Activated CD4-positive, alpha-beta memory T cell treated with anti-CD3 and anti-CD28 coated beads, Interleukin-2, amount 10 ng/mL, durations not matched to agents 7 days and 5 days (primary cell): ENCODE data around the gene G6PC2. TPM values are rescaled to one million over a fixed set of nuclear protein-coding genes. Genes with fewer than 3 reads are reported as not detected.
"Not testable (repeated sequence)": the region's sequence is repeated elsewhere in the genome, so short reads cannot be mapped to it uniquely, and the experiment has no call there.

Experiments
- CTCF ChIA-PET: fragments of 350-600 bp; sonication (Branson Sonifier 250); formaldehyde crosslinking; loops from one replicate; lab custom pipeline; 2021; ENCODE audit warnings: antibody characterized with exemption, inconsistent platforms; lab: Charles Lee
- POLR2A ChIA-PET: fragments of 350-600 bp; sonication (Branson Sonifier 250); formaldehyde crosslinking; loops from one replicate; lab custom pipeline; 2021; ENCODE audit warnings: antibody characterized with exemption; lab: Charles Lee
- DNase-seq: peaks from one replicate; pipeline ENCODE4 v3.0.0-alpha.2; 2020
- H3K27ac Mint-ChIP-seq: one replicate; pipeline ENCODE4 v1.8.0; 2021; ENCODE audit warnings: mild to moderate bottlenecking, mixed read lengths
- H3K27me3 Mint-ChIP-seq: one replicate; pipeline ENCODE4 v1.8.0; 2021; ENCODE audit warnings: mixed read lengths
- H3K36me3 Mint-ChIP-seq: one replicate; pipeline ENCODE4 v1.8.0; 2021; ENCODE audit warnings: low read depth, mixed read lengths
- H3K4me1 Mint-ChIP-seq: one replicate; pipeline ENCODE4 v1.8.0; 2021; ENCODE audit warnings: mixed read lengths
- H3K4me3 Mint-ChIP-seq: one replicate; pipeline ENCODE4 v1.8.0; 2021; ENCODE audit warnings: mild to moderate bottlenecking, mixed read lengths
- H3K9me3 Mint-ChIP-seq: one replicate; pipeline ENCODE4 v1.8.0; 2021; ENCODE audit warnings: mixed read lengths
- total RNA-seq, 2 experiments: library from RNA; stranded (reverse); gene quantifications; one replicate each; pipeline ENCODE4 v1.2.3, GENCODE V29; 2021

Gene G6PC2
- total RNA-seq, 2 experiments from 2014 or later, result not detected

GRCh38 chr2:168912901-168913369 is 11.8 kb downstream of the G6PC2 start:
- no peak for DNase-seq
- Mint-ChIP-seq H3K27me3 (peaks cover 30% of the 10 kb centered on the region), H3K36me3 (peaks cover 7% of the 10 kb centered on the region), H3K27ac (no peak overlapping the region), H3K9me3 (peaks cover 14% of the 10 kb centered on the region), H3K4me1 (peaks cover 19% of the 10 kb centered on the region), H3K4me3 (no peak overlapping the region)
- CTCF ChIA-PET, result interaction anchor here (1.5 kb wide), 1 partner anchor 8 kb away, joined by 3 read pairs; no protein-coding TSS in a partner anchor
- POLR2A ChIA-PET, result no interaction called here

- peaks cover 33% of the 10 kb centered on the region for H3K27me3 Mint-ChIP-seq
Measured at GRCh38 chr2:168913495-168913894, 12.4 kb downstream of the G6PC2 start.

GRCh38 chr2:168915441-168916330 is 14.6 kb downstream of the G6PC2 start:
- DNase-seq, result no peak
- CTCF ChIA-PET, result no interaction called here
- H3K9me3 Mint-ChIP-seq, result peaks cover 14% of the 10 kb centered on the region
- H3K27ac Mint-ChIP-seq, result no peak overlapping the region
- H3K36me3 Mint-ChIP-seq, result peaks cover 7% of the 10 kb centered on the region
- peaks cover 32% of the 10 kb centered on the region for H3K27me3 Mint-ChIP-seq
- POLR2A ChIA-PET, result interaction anchor here (0.6 to 1.4 kb wide), 3 partner anchors 24 to 571 kb away, joined by 3 to 4 read pairs (median 3); no protein-coding TSS in a partner anchor
- H3K4me1 Mint-ChIP-seq, result peaks cover 21% of the 10 kb centered on the region
- H3K4me3 Mint-ChIP-seq, result no peak overlapping the region

More at GRCh38 chr2:168913495-168913894, 12.4 kb downstream of the G6PC2 start:
- peaks cover 7% of the 10 kb centered on the region for H3K36me3 Mint-ChIP-seq
- peaks cover 19% of the 10 kb centered on the region for H3K4me1 Mint-ChIP-seq
- DNase-seq, result no peak
- peaks cover 14% of the 10 kb centered on the region for H3K9me3 Mint-ChIP-seq
- ChIA-PET POLR2A (no interaction called here), CTCF (no interaction called here)
- no peak overlapping the region for H3K4me3 Mint-ChIP-seq
- H3K27ac Mint-ChIP-seq, result no peak overlapping the region

GRCh38 chr2:168916331-168916675 is 15.2 kb downstream of the G6PC2 start:
- ChIA-PET CTCF (no interaction called here), POLR2A (interaction anchor here (1.1 to 1.4 kb wide), 2 partner anchors 24 to 27 kb away, joined by 3 to 4 read pairs; no protein-coding TSS in a partner anchor)
- no peak overlapping the region for H3K27ac Mint-ChIP-seq
- H3K27me3 Mint-ChIP-seq, result peaks cover 34% of the 10 kb centered on the region
- no peak overlapping the region for H3K4me3 Mint-ChIP-seq
- DNase-seq, result no peak
- peaks cover 7% of the 10 kb centered on the region for H3K36me3 Mint-ChIP-seq
- H3K4me1 Mint-ChIP-seq, result peaks cover 21% of the 10 kb centered on the region
- H3K9me3 Mint-ChIP-seq, result peaks cover 14% of the 10 kb centered on the region

GRCh38 chr2:168920504-168921157 is 19.5 kb downstream of the G6PC2 start:
- H3K36me3 Mint-ChIP-seq, result no peaks in the 10 kb centered on the region
- no peak overlapping the region for H3K27ac Mint-ChIP-seq
- ChIA-PET POLR2A (no interaction called here), CTCF (interaction anchor here (1.0 to 3.5 kb wide), 7 partner anchors 8 to 573 kb away, joined by 3 to 27 read pairs (median 3); no protein-coding TSS in a partner anchor)
- no peak overlapping the region for H3K4me3 Mint-ChIP-seq
- H3K9me3 Mint-ChIP-seq, result peaks cover 6% of the 10 kb centered on the region
- DNase-seq, result no peak
- peaks cover 34% of the 10 kb centered on the region for H3K27me3 Mint-ChIP-seq
- H3K4me1 Mint-ChIP-seq, result peaks cover 11% of the 10 kb centered on the region

GRCh38 chr2:168926621-168927386 is 25.7 kb downstream of the G6PC2 start:
- ChIA-PET CTCF (no interaction called here), POLR2A (no interaction called here)
- no peak for DNase-seq
- H3K9me3 Mint-ChIP-seq, result no peaks in the 10 kb centered on the region
- H3K27ac Mint-ChIP-seq, result no peak overlapping the region
- H3K4me3 Mint-ChIP-seq, result no peak overlapping the region
- no peaks in the 10 kb centered on the region for H3K36me3 Mint-ChIP-seq
- H3K4me1 Mint-ChIP-seq, result no peaks in the 10 kb centered on the region
- peaks cover 41% of the 10 kb centered on the region for H3K27me3 Mint-ChIP-seq

GRCh38 chr2:168928113-168928831 is 27.2 kb downstream of the G6PC2 start:
- CTCF ChIA-PET, result no interaction called here
- POLR2A ChIA-PET, result no interaction called here
- H3K27me3 Mint-ChIP-seq, result peaks cover 32% of the 10 kb centered on the region
- H3K9me3 Mint-ChIP-seq, result no peaks in the 10 kb centered on the region
- H3K27ac Mint-ChIP-seq, result no peak overlapping the region
- DNase-seq, result no peak
- H3K4me3 Mint-ChIP-seq, result no peak overlapping the region
- H3K4me1 Mint-ChIP-seq, result no peaks in the 10 kb centered on the region
- no peaks in the 10 kb centered on the region for H3K36me3 Mint-ChIP-seq

- ChIA-PET POLR2A (no interaction called here), CTCF (no interaction called here)
- peaks cover 28% of the 10 kb centered on the region for H3K27me3 Mint-ChIP-seq
- no peak for DNase-seq
- H3K36me3 Mint-ChIP-seq, result no peaks in the 10 kb centered on the region
- H3K4me3 Mint-ChIP-seq, result no peak overlapping the region
- H3K27ac Mint-ChIP-seq, result no peak overlapping the region
- H3K9me3 Mint-ChIP-seq, result no peaks in the 10 kb centered on the region
- no peaks in the 10 kb centered on the region for H3K4me1 Mint-ChIP-seq
Measured at GRCh38 chr2:168929031-168929430, 27.9 kb downstream of the G6PC2 start.

GRCh38 chr2:168930242-168930641 is 29.2 kb downstream of the G6PC2 start:
- Mint-ChIP-seq H3K36me3 (no peaks in the 10 kb centered on the region), H3K27ac (no peak overlapping the region), H3K27me3 (peaks cover 24% of the 10 kb centered on the region), H3K4me1 (no peaks in the 10 kb centered on the region), H3K9me3 (no peaks in the 10 kb centered on the region), H3K4me3 (no peak overlapping the region)
- POLR2A ChIA-PET, result no interaction called here
- no peak for DNase-seq
- CTCF ChIA-PET, result interaction anchor here (1.4 kb wide), 1 partner anchor 9 kb away, joined by 3 read pairs; no protein-coding TSS in a partner anchor

- H3K9me3 Mint-ChIP-seq, POLR2A ChIA-PET: not testable (repeated sequence)
Measured at GRCh38 chr2:168932174-168932573, 31.1 kb downstream of the G6PC2 start.

GRCh38 chr2:168934826-168935225 is 33.7 kb downstream of the G6PC2 start:
- CTCF ChIA-PET, result no interaction called here
- POLR2A ChIA-PET, result interaction anchor here (0.6 to 0.7 kb wide), 2 partner anchors 439 to 502 kb away, joined by 3 to 4 read pairs; no protein-coding TSS in a partner anchor

More at GRCh38 chr2:168932174-168932573, 31.1 kb downstream of the G6PC2 start:
- peaks cover 20% of the 10 kb centered on the region for H3K27me3 Mint-ChIP-seq
- H3K36me3 Mint-ChIP-seq, DNase-seq, H3K4me3 Mint-ChIP-seq, H3K4me1 Mint-ChIP-seq, CTCF ChIA-PET, H3K27ac Mint-ChIP-seq: not testable (repeated sequence)

More at GRCh38 chr2:168934826-168935225, 33.7 kb downstream of the G6PC2 start:
- peaks cover 13% of the 10 kb centered on the region for H3K27me3 Mint-ChIP-seq
- H3K36me3 Mint-ChIP-seq, result no peaks in the 10 kb centered on the region
- peaks cover under 1% of the 10 kb centered on the region for H3K4me1 Mint-ChIP-seq
- no peak overlapping the region for H3K27ac Mint-ChIP-seq
- H3K9me3 Mint-ChIP-seq, result no peaks in the 10 kb centered on the region
- DNase-seq, result no peak
- H3K4me3 Mint-ChIP-seq, result no peak overlapping the region
